ENCODE results near the gene ESYT2.

- no peak for TF ChIP-seq CTCF (conservative IDR thresholded peaks at IDR 0.05 in 1 of 2, IDR thresholded peaks at IDR 0.05 in 1 of 2; ENCODE audit: extremely low read depth in 1 of 2, insufficient read depth in 1 of 2, low read depth in 1 of 2, low read length in 2 of 2)
- no peak for TF ChIP-seq EZH2 (IDR thresholded peaks at IDR 0.05; ENCODE audit: borderline replicate concordance, low read length)
Observed at GRCh38 chr7:158796667-158797066, 32.6 kb downstream of the ESYT2 start.

Data from mammary epithelial cell (primary cell).